Right atrium auricular region (tissue), 2 donors: ENCODE results near the gene BZW1. TPM values are rescaled to one million over a fixed set of nuclear protein-coding genes. Genes with fewer than 3 reads are reported as not detected.
A peak's percentile ranks its signal among the peaks of the same experiment; 100 is the strongest.

ENCODE experiments used
- DNase-seq: peaks from one replicate; pipeline ENCODE4 v3.0.0-alpha.2; 2019; ENCODE audit warnings: low spot score
- H3K27ac ChIP-seq, 2 donors: fragments of 200-600 bp; sonication (generic); 1 replicate in 1 of 2; 2 replicates in 1 of 2; pipeline ENCODE4 v1.5.1; 2016 to 2019
- H3K27me3 ChIP-seq, 2 donors: fragments of 200-600 bp; sonication (generic); one replicate each; pipeline versions ENCODE4 v1.5.1 to v1.6.0; 2017 to 2019
- H3K36me3 ChIP-seq: fragments of 200-600 bp; sonication (generic); one replicate; pipeline ENCODE4 v1.5.1; 2016
- H3K4me1 ChIP-seq, 2 donors: fragments of 200-600 bp; sonication (generic); one replicate each; pipeline versions ENCODE4 v1.5.1 to v1.6.0; 2017 to 2019
- H3K4me3 ChIP-seq, 2 donors: fragments of 200-600 bp; sonication (generic); 1 replicate in 1 of 2; 2 replicates in 1 of 2; pipeline ENCODE4 v1.5.1; 2017 to 2019; ENCODE audit warnings: mild to moderate bottlenecking in 1 of 2, moderate library complexity in 1 of 2
- H3K9me3 ChIP-seq, 2 donors: fragments of 200-600 bp; sonication (generic); one replicate each; pipeline ENCODE4 v1.5.1; 2019
- total RNA-seq, 2 donors: library from RNA; depleted of rRNA; stranded (reverse); fragments of >200 nt; gene quantifications; one replicate each; pipeline ENCODE4 v1.1.0, GENCODE V29; 2016
- TF ChIP-seq, protein P1 (sequence below), 2 donors: fragments of 200-600 bp; sonication (generic); IDR thresholded peaks; one replicate each; pipeline ENCODE4 v1.5.1; 2019; ENCODE audit warnings: antibody characterized with exemption in 2 of 2

BZW1 gene
- total RNA-seq, 2 donors from 2014 or later: 58.0 to 131 TPM

DNA sequence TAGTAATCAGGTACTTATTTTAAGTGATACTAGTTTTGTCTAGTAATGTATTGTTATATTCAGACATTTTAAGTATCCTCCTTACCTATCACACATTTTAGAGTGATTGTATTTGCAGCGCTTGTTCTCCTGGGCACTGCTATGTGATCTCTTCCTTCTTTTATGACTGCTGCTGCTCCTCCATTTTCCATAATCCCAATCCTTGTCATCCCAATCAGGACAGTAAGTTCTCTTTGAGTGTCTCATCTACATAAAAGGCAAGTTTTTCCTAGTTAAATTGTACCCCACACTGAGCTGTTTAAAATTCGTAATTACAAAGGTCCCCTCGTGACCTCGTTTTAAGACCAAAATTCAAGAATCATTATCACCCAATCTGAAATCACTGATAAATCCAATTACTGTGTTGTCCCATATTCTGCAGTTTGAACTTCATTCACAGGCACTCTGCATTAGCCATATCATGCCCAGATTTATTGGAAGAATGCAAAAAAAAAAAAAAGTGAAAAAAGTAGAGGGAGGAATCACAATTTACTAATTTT lies 50.0 kb downstream of the BZW1 start:
- Histone ChIP-seq H3K4me1 (peaks cover 4 to 60% of the 10 kb centered on the region in 2 donors), H3K27ac (peak overlapping the region; percentile 100), H3K4me3 (peak overlapping the region; percentile 96 to 99), H3K27me3 (no peaks in the 10 kb centered on the region), H3K9me3 (no peaks in the 10 kb centered on the region), H3K36me3 (peaks cover 46% of the 10 kb centered on the region)
- DNase-seq: no peak
- TF ChIP-seq, protein P1, sequence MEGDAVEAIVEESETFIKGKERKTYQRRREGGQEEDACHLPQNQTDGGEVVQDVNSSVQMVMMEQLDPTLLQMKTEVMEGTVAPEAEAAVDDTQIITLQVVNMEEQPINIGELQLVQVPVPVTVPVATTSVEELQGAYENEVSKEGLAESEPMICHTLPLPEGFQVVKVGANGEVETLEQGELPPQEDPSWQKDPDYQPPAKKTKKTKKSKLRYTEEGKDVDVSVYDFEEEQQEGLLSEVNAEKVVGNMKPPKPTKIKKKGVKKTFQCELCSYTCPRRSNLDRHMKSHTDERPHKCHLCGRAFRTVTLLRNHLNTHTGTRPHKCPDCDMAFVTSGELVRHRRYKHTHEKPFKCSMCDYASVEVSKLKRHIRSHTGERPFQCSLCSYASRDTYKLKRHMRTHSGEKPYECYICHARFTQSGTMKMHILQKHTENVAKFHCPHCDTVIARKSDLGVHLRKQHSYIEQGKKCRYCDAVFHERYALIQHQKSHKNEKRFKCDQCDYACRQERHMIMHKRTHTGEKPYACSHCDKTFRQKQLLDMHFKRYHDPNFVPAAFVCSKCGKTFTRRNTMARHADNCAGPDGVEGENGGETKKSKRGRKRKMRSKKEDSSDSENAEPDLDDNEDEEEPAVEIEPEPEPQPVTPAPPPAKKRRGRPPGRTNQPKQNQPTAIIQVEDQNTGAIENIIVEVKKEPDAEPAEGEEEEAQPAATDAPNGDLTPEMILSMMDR (IDR thresholded peaks at IDR 0.05): no peak

DNA sequence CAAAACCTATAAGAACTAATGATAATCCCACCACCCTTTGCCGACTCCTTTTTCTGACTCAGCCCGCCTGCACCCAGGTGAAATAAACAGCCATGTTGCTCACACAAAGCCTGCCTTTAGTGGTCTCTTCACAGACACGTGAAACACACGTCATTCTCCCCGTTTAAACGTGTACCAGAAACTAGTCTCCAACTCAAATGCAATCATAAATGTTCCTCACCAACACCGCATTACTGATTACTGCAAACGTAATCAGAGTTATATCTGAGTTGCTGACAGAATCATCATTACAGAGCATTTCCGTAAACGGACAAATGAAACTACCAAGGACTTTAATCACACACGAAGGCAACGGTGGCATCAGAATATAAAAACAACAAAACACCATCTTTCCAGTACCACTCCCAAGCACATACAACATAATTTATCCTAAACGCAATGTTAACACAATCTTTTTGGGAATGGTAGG lies 50.9 kb downstream of the BZW1 start:
- H3K27me3 ChIP-seq: no peaks in the 10 kb centered on the region
- TF ChIP-seq, protein P1 (IDR thresholded peaks at IDR 0.05): no peak
- peaks cover 4 to 59% of the 10 kb centered on the region in 2 donors for H3K4me1 ChIP-seq
- H3K4me3 ChIP-seq: peak overlapping the region; percentile 96 to 99
- H3K9me3 ChIP-seq: no peaks in the 10 kb centered on the region
- DNase-seq: no peak
- H3K27ac ChIP-seq: peak overlapping the region; percentile 100
- H3K36me3 ChIP-seq: peaks cover 38% of the 10 kb centered on the region

DNA sequence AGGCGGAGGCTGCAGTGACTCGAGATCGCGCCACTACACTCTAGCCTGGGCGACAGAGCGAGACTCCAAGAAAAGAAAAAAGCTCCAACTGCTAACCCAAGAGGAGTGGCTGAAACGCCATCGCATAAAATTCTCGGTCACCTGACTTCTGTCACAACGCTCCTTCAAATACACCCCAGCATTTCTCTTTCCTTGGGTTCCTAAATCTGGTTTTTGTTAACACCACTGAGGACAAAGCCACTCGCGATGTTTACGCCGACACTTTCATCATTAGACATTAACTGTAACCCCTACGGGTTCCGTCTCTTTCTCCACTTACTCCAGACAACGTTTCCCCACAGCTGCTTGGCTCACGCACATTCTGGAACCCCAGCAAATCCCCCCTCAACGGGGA lies 52.1 kb downstream of the BZW1 start:
- peak overlapping the region; percentile 96 to 99 for H3K4me3 ChIP-seq
- TF ChIP-seq, protein P1 (IDR thresholded peaks at IDR 0.05): no peak
- no peaks in the 10 kb centered on the region for H3K27me3 ChIP-seq
- peaks cover 25% of the 10 kb centered on the region for H3K36me3 ChIP-seq
- H3K27ac ChIP-seq: peak overlapping the region; percentile 100
- H3K4me1 ChIP-seq: peaks cover 4 to 49% of the 10 kb centered on the region in 2 donors
- no peak for DNase-seq
- no peaks in the 10 kb centered on the region for H3K9me3 ChIP-seq

DNA sequence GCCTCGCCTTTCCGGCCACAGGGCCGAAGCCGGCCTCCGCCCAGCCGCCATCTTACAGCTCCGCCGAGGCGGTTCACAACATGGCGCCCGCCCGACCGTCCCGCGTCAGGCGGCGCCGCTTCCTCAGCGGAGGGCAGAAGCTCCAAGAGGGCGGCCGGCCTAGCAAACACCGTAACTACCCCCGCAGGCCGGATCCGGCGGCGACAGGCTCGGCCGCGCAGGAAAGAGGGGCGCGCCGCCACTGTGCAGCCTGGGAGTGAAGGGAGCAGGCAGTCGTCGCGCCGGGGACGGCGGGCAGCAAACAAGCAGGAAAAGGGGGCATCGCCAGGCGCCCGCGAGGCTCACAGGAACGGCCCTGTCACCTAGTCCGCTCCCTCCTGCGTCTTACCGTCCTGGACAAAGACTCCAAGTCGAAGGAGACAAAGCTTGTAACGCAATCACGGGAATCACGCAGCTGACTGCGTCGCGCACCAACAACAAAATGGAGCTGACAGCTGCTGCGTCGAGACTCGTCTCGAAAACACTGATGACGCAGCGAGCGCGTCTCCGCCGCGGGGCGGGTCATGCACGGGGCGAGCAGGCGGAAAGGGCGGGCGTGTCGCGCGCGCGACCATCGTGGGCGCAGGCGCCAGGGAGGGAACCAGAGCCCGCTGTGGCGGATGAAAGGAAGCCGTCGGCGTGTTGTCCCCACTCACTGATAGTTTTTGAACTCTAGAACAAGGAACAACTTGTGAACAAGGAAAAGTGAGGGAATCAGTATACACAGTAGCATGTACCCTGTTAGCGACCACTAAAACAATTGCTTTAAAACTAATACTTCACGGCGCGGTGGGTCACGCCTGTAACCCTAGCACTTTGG lies 52.7 kb downstream of the BZW1 start, which contains the start of gene CLK1:
Gene CLK1 (minus strand): TSS at position 483 of the 859 bp plus-strand sequence. CDS start 2,796 bp downstream, outside the sequence.
- Histone ChIP-seq H3K9me3 (no peaks in the 10 kb centered on the region), H3K36me3 (peaks cover 19% of the 10 kb centered on the region), H3K27me3 (no peaks in the 10 kb centered on the region), H3K4me3 (peak within 1 kb of the TSS; percentile 96 to 99), H3K4me1 (peaks cover 4 to 43% of the 10 kb centered on the region in 2 donors), H3K27ac (peak within 1 kb of the TSS; percentile 100)
- DNase-seq: peak; percentile 98
- TF ChIP-seq, protein P1 (IDR thresholded peaks at IDR 0.05): no peak

DNA sequence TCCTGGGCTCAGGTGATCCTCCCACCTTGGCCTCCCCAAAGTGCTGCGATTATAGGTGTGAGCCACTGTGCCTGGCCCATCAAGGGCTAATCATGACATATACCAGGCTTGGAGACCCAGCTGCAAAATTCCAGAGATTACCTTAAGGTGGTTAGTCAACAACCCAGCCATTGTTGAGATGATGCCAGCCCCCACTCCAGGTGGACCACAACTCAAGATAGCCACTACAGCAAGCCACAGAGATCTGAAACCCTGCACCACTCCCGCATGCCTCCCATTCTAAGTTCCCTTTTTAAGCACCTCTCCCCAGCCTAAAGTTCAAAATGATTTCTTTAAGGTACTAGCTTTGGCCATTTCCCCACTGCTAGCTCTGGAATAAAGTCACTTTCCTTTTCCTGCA lies 57.3 kb downstream of the BZW1 start:
- no peak for DNase-seq
- no peak overlapping the region for H3K4me3 ChIP-seq
- TF ChIP-seq, protein P1 (IDR thresholded peaks at IDR 0.05): no peak
- no peak overlapping the region for H3K27ac ChIP-seq
- H3K9me3 ChIP-seq: no peaks in the 10 kb centered on the region
- no peaks in the 10 kb centered on the region for H3K36me3 ChIP-seq
- H3K4me1 ChIP-seq: peaks cover 4 to 16% of the 10 kb centered on the region in 2 donors
- no peaks in the 10 kb centered on the region for H3K27me3 ChIP-seq
